Right forelimb (tissue), 1 donor: Measurements from ENCODE around the gene BFSP2.
A peak's percentile ranks its signal among the peaks of the same experiment; 100 is the strongest.

Source experiments
- DNase-seq: peaks from one replicate; pipeline ENCODE4 v3.0.0-alpha.2; 2018

BFSP2 gene

DNA sequence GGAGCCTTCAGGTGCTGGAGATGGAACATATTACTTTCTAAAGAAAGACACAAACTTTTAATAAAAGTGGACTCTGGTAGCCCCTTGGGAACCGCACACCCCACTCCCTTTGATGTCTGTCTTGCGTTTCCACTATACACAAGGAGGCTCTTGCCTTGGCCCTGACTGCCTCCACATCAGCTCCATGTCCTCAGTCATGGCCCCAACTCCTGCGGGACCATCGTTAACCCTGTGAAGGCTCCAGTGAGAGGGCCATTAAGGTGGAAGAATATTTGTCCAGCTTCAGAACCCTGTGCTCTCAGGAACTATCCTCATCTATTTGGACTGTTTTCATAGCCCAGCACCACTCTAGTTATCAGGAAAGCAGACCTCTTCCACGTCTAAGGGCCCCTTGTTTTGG, 16.1 kb upstream of the BFSP2 start:
- peak; percentile 33 for DNase-seq

DNA sequence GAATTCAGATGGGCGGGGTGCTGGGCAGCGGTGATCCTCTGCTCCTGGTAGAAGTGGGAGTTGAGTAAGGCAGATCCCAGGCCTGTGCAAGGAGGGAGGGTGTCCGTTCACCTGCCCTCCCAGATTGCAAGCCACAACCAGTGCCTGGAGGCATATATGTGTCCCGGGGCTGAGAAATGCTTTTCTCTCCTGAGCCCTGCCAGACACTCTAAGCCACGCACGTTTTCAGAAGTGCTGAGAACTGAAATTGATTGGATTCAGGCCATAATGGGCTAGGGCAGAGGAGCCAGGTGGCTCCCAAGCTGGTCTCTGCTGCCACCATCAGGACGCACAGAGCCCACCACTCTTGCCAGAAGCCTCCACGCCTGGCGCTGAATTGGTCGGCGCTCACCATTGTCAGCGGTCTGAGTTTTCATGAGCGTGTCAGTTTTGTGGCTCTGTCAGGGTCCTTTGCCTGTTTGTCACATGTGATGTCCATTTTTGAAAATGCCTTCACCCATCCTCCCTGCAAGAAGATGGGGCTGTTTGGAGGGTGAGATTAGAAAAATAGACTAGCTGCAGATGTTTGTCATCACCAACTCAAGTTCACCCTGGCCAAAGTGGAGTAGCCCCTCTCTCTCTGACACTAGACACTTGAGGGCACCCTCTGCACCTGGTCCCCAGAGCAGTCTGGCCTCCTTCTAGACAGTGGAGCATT, 15.4 kb upstream of the BFSP2 start:
- peak; percentile 81 for DNase-seq

DNA sequence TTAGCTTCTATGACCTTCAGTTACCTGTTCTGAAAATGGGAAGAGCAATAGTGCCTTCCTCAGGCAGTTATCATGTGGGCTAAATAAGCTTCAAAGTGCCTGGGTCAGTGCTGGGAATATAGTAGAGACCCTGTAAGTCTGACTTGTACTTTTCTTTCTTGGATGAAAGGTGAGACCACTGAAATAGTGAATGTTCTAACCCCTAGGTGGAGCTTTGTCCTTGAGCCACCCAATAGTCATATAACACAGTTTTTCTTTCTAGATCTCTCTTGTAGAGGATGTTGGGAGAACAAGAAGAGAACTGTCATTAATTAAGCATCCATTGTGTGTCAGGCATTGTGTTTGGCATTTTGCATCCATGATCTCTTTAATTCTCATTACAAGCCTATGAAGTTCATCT, 13.0 kb upstream of the BFSP2 start:
- DNase-seq: peak; percentile 4

DNA sequence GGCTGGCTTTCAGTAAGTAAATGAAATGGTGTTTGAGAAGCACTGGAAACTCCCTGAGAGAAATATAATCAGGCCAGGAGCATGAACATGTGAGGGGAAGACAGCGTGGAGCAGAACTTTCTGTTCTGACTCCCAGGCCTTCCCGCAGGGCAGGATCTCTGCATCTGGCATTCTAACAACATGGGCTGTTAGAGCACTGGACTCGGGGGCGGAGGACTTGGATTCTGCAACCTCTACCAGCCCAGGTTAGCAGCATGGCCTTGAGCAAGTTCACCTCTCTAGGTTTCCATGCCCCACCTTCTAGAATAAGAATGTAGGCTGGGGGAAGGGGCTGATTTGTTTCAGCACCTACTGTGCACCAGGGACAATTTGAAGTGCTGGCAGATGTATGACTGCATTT, 12.5 kb upstream of the BFSP2 start:
- peak; percentile 12 for DNase-seq

DNA sequence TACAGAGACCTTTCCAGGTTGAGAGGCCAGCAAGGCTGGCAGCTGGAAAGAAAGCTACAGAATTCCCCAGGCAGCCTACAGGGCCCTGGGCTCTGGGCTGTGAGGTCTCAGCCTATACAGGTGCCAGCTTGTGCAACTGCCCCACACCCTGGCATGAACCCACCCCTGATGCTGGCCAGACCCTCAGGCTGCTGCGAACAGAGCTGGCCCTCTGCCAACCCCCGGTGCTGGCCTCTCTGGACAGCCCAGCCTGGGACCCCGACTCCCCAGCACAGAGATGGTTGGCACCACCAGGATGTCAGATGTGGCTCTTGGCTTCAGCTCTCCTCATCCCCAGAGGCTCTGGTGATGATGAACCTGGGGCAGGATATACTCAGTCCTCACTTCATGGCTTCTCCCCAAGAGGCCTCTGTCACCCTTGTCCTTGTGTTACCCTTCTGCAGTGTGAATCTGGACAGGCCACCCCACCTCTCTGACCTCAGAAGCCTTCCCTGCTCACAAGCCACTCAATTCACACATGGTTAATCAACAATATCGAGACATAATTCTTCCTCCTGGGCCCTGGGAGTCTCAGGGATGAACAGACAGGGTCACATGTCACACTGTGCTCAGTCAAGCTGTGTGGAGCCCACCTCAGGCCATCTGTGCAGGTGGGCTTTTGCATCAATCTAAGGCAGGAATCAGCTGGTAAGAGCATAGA, 11.0 kb upstream of the BFSP2 start:
- peak; percentile 1 for DNase-seq

DNA sequence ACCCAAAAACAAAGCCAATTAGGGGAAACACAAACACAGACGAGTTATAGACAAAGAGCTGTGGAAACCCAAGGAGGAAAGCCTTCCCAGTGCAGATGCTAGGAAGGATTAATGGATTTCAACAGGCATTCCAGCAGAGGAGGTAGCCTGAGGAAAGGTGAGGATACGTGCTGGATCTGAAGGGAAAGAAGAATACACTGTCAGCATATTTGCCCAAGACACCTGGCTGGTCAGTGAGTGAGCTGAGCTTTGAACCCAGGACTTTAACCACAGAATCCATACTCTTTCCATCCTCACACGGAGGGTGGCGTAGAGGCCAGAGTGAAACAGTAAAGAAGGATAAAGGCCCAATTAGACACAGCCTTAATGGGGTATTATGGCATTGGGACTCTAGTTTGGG, 9.1 kb upstream of the BFSP2 start:
- DNase-seq: peak; percentile 15

DNA sequence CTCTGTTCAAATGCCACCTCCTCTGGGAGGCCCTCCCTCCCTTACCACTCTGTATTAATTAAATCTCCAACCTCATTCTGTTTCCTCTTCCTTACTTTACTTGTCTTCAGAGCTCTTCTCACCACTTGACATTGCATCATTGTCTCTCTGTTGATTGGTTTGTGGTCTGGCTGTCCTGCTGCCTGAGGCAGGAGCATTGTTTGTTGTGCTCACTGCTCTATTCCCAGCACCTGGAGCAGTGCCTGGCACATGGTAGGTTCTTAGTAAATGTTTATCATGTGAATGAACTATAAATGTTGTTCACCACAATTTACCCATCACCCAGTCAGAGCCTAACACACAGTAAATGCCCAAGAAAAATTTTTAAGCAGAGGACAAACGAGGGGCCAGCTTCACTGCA, 6.7 kb upstream of the BFSP2 start:
- peak; percentile 5 for DNase-seq

DNA sequence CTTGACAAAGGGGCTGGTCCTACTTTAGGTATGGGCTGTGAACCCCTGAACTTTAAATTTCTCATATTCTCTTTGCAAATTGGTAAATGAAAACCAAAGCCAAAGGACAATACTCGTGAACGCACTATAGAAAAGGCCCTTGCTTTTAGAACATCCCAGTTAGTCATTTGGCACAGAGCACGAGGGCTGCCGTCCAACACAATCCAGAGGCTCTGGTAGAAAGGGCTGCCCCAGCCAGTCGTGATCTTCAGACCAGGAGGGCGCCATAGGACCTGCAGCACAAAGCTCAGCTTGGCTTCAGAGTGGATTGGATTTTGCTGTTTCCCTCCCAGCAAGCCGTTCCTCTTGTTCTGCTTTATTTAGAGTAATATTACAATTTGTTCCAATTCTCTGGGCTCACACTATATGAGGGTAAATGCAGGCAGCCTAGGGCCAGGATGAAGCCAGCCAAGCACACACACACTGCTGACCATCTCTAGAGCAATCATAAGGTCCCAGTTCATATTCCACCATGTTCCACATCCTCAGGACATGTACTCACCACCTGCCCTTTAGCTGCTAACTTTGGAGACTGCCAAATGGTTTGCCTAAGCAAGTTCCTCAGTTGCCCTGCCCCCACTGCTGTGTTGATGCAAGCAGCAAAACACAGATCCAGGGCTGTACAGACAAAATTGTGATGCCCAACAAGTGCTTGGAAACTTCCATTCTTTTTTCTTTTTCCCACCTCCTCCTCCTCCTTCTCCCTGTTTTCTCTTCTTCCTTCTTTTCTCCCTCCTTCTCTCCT, 6.0 kb upstream of the BFSP2 start:
- DNase-seq: peak; percentile 41

DNA sequence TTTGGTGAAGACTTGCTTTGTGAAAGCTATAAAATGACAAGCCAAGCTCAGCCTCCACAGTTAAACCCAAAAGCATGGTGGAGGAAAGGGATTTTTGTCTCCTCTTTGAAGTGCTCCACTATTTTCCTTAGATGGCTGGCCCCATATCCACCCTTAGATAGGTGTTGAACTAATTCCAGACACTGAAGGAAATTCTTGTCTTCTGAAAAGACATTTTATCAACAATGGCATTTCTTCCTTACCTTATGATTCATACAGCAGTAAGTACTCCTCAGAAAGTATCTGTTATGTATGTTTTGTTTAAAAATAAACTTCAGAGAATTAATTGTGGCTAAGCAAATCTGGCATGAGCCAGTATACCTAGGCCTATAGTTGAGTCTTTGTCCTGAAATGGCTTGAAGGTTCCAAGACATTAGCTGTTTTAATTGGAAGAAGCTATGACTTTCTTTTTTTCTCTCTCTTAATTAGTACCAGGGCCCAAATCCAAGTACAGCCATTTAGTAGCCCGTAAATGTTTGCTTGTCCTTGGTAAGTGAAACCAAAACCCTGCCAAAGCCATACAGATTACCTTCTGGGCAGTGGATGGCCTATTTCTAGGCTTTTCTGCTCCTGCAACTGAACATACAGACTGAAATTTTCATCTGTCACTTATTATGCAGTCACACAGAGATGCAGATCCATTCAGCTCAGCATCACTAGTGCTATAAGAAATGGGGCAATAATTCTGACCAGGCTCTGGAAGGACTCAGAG, 5.1 kb upstream of the BFSP2 start:
- peak; percentile 2 for DNase-seq

DNA sequence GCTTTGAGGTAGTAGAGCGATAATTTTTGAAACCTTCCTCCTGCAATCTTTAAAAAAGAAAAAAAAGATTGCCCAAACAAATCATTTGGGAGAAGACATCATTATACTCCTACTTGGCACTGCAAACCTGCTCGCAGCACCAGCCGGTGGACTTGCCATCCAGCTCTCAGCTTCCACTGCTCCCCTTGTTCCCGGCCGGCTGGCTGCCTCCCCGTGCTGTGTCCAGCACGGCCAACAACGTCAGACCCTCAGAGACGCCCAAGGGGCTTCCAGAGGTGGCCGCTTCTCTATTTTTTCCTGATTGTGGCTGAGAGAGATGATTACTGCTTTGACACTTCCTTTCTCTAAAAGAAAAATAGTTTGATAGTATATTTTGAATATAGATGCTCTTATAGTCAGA, 3.0 kb upstream of the BFSP2 start:
- peak; percentile 21 for DNase-seq

DNA sequence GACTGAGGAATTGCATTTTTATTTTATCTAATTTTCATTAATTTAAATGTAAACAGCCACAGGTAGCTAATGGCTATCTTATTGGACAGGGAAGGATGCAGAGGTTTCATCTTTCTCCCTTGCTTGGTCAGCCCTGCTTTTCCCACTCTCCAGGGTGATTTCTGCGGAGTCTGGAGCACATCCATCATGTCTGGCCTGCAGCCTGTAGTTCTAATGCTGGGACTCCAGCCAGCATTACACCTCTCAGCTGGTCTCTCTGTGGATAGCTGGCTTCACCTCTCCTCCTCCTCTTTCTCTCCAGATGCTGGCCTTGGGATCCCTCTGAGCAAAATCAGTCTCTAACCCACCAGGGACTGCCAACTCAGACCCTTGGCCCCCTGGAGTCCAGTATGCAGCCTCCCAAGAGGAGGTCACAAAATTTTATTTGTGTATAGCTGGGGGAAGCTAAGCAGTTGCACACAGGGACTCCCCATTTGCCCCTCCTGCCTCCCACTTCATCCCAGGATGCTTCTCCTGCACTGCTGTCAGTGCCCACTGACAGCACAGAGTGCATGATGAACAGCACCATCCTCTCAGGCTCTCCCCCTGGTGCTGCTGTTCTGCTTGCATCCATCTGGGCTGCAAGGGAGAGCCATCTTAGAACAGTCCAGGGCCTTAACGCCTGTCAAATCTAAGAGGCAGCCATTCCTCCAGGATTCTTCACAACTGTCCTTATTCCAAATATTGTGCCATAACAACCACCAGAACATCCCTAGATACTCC, 1.7 kb downstream of the BFSP2 start:
- peak; percentile 69 for DNase-seq

DNA sequence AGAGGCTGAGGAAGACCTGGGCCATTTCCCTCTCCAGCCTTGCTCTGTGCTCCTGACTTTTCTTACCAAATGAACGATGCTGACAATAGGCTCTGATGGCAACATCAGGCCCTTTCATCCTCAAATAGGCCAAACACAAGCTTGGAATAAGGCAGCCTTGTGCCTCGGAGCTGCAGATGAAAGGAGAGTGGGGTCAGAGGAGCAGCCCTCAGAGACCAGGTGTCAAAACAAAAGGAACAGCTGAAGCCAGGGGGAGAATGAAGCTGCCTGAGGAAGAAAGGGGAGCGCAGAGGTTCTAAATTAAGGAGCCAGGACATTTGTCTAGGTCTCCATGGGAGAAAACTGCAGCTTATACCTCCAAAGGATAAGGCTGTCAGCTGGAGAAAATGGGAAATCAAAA, 5.1 kb downstream of the BFSP2 start:
- peak; percentile 15 for DNase-seq

DNA sequence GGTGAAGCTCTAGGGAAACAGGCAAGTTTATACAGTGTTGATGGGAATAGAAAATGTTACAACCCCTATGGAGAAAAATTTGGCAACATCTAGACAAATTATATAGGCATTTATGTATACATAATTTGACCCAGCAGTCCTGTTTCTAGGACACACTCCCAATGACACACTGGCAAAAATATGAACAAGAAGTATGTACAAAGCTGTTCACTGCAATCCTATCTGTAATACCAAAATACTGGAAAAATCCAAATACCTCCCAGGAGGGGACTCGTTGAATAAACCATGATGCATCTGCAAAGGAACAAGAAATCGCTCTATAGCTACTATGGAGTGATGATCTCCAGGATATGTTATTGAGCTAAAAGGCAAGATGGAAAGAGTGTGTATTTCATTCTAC, 8.5 kb downstream of the BFSP2 start:
- no peak for DNase-seq

DNA sequence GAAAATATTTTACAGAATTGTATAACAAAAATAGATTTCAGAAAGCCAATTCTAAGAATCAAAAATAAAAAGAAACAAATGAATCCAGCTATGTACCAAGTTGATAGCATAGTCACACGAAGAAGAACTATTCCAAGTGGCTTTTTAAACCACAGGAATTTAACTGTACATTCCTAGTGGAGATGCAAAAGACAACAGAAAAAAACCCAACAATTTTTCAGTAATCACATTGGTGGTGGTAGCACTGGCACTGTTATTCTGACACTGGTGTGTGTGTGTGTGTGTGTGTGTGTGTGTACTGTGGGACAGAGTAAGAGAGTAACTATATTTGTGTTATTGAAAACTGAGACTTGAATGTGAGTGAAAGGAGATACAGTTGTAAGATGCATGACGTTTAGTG, 9.1 kb downstream of the BFSP2 start:
- DNase-seq: peak; percentile 30

DNA sequence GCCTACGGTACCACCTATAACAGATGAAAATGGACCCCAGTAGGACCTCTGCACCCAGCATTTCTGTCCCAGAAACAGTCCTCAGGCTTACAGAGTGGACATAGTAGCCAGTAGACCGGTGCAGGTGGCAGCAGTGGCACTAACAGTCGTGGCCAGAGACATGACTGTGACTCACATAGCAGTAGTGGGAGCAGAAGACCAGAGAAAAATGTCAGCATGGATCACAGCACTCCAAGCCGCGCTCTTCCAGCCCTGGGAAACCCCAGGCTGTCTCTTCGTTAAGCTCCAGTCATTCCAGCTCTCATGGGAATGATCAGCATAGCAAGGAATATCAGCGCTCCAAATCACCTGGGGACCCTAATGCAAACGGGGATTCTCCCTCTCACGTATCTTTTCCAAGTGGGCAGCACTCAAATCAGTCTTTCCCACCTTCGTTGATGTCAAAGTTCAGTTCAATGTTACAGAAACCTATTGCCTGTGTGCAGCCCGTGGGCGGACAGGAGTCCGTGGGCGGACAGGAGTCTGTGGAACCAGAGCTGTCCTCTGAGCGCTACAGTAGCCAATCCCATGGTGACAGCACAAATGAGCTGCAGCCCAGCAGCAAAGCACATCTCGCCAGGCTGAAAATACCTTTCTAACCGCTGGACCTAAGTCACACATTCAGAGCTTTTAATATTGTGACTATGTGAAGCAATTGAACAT, 10.5 kb downstream of the BFSP2 start:
- DNase-seq: peak; percentile 35

DNA sequence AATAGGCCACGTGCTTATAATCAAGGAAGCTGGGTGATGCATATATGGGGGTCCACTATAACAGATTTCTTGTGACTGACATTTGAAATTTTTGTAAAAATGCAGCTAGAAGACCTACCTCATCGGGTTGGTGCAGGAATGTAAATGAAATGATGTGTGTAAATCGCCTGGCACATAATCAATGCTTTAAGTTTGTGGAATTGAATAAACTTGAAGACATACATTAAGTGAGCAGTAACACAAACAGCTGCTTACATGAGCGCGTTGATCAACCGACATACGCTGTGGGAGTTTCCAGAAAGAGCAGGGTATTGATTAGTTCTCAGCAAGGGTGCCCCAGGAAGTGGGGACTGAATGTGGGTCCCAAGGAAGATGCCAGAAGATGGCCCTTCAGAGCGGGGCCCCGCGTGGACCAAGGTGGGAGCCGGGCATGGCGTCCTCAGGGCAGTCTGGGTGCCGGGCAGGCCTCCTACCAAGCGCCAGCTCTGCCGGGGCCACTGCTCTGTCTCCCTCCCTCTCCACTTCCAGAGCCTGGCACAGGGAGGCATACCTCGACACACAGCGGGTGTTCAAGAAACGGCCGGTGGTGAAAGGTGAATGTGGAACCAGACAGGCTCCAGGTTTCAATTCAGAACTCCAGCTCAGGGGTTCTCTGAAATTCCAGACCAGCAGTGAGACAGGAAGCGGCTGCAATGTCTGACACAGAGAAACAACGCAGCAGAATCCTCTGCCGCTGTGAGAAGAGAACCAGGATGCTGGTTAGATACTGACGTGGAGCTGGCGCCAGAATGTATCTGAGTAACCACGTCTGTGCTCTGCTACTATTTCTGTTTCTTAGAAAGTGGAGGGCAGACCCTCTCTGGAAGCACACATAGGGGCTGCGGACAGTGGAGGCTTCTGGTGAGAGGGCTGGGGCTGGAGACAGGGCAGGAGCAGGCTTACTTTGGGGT, 12.6 kb downstream of the BFSP2 start:
- DNase-seq: peak; percentile 45

DNA sequence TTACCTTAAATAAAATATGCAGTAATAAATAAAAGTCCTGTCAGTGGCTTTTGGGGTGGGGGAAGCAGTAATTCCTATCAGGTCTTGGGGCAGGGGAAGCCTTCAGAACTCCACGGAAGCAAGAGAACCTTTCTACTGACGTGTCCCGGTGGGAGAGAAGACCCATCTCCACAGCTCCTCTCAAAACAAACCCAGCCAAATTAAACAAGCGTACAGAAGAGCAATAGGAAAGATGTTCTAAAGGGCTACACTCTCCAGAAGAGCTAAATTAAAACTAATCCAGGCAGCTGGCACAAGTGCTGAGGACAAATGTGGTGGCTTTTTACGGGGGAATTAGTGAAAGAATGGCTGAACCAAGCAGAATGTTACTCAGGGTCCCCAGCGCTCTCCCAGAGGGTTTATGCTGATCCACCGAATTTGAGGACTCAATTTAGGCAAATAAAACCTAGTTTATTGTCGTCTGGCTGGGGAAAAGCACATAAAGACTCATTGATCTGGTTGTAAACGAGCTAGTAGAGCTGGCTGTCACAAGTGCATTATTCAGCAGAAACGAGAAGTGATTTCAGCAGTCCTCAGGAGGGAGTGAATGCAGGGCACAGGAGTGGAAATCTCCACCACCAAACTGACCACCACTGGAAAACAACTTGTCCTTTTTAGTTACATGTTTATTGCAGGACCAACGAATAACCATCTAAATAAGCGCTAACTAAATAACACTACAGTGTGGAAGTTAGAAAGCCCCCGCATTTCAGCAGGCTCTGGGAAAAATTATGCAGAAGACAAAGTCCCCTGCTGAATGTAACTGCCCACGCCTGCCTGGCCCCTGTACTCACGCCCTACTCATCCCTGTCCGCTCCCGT, 13.5 kb downstream of the BFSP2 start:
- peak; percentile 44 for DNase-seq

DNA sequence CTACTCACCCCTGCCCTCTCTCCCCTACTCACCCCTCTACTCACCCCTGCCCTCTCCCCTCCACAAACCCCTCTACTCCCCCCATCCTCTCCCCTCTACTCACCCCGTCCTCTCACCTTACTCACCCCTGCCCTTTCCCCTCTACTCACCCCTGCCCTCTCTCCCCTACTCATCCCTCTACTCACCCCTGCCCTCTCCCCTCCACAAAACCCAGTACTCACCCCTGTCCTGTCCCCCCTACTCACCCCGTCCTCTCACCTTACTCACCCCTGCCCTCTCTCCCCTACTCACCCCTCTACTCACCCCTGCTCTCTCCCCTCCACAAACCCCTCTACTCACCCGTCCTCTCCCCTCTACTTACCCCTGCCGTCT, 14.2 kb downstream of the BFSP2 start:
- DNase-seq: no peak

DNA sequence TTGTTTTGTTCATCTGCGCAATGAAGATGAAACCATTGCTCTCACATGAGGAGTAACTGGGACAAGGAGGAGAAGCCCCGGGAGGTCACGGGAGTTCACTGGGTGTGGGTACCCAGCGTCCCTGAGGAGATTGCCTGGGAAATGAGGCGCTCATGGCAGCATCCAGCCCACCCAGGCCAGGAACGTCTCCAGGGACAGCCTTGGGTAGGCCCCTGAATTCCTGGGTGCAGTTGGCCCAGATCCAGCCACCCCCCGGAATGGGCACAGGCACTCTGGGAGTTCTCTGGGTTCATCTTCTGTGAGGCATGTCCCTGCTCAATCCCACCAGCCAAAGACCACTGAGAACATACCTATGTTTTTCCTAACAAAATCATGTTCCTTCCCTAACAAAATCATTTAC, 18.5 kb downstream of the BFSP2 start:
- DNase-seq: peak; percentile 9
